ENCODE measurements around the gene OR4E1.

The OR4E1 gene

DNA sequence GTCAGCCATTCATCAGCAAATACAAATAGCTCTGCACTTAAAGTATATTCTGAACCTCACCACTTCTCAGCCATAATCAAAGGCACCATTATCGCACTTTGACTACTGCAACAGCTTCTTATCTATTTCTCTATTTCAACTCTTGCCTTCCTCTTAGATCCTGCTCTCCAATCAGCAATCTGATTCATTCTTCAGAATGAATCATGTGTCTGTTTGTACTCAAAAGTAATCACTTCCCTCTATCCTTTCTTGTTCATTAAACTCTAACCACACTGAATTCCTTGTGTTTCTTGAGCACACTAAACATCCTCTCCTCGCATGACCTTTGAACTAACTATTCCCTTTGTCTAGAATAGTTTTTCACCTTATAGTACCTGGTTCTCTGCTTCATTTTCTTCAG, 12.8 kb upstream of the OR4E1 start:
- CTCF ChIA-PET = interaction anchor here (0.6 to 1.0 kb wide), 3 partner anchors 13 to 527 kb away, joined by 3 read pairs; no protein-coding TSS in a partner anchor
- no peak overlapping the region for H3K27ac ChIP-seq
- POLR2A ChIA-PET (ENCODE audit: low non-redundant PET) = no interaction called here
- TF ChIP-seq, protein P1, sequence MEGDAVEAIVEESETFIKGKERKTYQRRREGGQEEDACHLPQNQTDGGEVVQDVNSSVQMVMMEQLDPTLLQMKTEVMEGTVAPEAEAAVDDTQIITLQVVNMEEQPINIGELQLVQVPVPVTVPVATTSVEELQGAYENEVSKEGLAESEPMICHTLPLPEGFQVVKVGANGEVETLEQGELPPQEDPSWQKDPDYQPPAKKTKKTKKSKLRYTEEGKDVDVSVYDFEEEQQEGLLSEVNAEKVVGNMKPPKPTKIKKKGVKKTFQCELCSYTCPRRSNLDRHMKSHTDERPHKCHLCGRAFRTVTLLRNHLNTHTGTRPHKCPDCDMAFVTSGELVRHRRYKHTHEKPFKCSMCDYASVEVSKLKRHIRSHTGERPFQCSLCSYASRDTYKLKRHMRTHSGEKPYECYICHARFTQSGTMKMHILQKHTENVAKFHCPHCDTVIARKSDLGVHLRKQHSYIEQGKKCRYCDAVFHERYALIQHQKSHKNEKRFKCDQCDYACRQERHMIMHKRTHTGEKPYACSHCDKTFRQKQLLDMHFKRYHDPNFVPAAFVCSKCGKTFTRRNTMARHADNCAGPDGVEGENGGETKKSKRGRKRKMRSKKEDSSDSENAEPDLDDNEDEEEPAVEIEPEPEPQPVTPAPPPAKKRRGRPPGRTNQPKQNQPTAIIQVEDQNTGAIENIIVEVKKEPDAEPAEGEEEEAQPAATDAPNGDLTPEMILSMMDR (conservative IDR thresholded peaks at IDR 0.05; ENCODE audit: low read depth) = no peak
- no peak for DNase-seq (ENCODE audit: low spot score)

DNA sequence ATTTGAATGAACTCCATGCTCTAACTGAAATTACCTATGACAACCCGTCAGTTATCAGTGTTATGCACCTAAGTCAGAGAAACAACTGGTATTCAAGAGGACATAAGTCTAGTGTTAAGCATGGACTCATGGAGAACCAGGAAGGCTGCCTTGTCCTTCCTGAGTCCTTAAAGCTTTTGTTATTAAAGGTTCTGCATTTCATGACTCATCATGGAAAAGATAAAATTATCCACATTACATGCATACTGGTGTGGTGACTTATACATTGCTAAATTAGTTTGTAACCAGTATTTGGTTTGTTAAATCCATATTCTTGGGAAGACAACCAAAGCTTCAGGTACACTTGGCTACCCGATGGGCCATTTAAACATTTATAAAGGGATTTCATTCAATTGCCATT, 6.5 kb upstream of the OR4E1 start:
- no peak for DNase-seq (ENCODE audit: low spot score)
- ChIA-PET CTCF (no interaction called here), POLR2A (ENCODE audit: low non-redundant PET) (no interaction called here)
- H3K27ac ChIP-seq = no peak overlapping the region
- TF ChIP-seq, protein P1 (conservative IDR thresholded peaks at IDR 0.05; ENCODE audit: low read depth) = no peak

DNA sequence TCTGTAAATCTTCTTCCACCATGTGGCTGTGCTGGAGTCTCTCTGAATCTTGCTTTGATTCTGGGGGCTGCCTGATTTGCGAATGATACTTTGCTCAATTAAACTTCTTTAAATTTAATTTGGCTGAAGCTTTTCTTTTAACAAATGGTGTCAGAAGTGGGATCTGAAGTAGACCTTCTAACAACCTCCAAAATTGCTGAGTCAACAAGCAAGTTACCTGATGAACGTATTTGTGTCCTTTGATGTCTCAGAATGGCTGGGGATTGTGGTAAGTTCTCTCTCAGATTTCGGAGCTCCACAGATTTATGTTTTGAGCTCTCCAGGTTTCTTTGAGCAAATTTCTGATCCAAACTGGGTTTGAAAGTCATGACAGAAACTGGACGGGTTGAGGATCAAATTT, 1.9 kb upstream of the OR4E1 start:
- ChIA-PET POLR2A (ENCODE audit: low non-redundant PET) (no interaction called here), CTCF (no interaction called here)
- TF ChIP-seq, protein P1 (conservative IDR thresholded peaks at IDR 0.05; ENCODE audit: low read depth) = no peak
- no peak for DNase-seq (ENCODE audit: low spot score)
- no peak overlapping the region for H3K27ac ChIP-seq

DNA sequence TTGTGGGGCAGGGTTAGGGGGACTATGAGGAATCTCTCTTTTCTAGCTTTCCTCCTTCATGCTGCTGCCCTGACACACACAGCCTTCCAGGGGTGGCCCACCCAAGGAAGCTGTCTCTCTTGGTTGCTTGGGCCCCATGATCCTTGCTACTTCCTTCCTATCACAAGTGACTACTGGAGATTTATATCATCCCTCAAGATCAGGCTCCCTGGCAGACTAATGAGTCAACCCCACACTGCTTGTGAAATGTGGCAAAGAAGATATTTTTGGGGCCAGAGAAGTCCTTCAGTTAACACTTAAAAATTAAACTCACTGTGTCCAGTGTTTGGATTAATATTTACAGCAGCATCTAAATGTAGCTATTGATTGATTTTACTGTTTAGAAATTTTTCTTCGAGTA, 1.5 kb downstream of the OR4E1 start:
- TF ChIP-seq, protein P1 (conservative IDR thresholded peaks at IDR 0.05; ENCODE audit: low read depth) = no peak
- H3K27ac ChIP-seq = no peak overlapping the region
- DNase-seq (ENCODE audit: low spot score) = no peak
- ChIA-PET POLR2A (ENCODE audit: low non-redundant PET) (no interaction called here), CTCF (no interaction called here)

DNA sequence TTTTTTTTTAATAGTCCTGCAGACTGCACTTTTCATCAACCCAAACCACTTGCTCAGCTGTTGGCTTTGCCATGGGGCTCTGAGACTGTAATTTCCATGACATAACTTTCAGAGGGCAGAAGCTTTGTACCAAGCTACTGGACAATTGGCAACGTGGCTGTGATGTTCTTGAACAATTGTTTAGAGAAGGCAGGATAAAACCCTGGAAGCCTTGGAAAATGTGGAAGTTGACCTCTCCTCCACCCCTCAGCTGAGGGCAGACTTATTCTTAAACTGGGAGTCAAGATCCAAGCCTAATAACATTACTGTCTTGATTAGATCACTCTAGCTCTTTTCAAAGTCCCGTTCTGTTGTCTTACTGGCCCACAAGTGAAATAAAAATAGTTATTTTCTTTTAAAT, 2.2 kb downstream of the OR4E1 start:
- no peak for DNase-seq (ENCODE audit: low spot score)
- H3K27ac ChIP-seq = no peak overlapping the region
- TF ChIP-seq, protein P1 (conservative IDR thresholded peaks at IDR 0.05; ENCODE audit: low read depth) = no peak
- ChIA-PET CTCF (no interaction called here), POLR2A (ENCODE audit: low non-redundant PET) (no interaction called here)

DNA sequence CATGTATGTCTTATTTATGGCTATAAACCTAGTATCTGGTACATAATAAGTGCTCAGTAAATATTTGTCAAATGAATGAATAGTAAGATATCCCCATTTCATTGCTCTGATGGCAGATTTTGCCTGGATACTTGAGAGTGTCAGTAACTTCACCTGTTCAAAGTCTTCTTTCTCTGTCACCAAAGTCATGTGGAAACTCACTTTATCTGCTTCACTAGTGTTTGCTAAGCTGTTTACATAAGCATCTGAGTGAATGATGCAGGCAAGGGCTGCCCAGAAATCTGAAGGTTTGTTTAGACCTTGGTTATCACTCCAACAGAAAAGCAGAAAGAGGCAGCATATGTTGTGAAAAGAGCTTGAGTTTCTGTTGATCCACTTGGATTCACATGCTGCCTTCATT, 4.3 kb downstream of the OR4E1 start:
- CTCF ChIA-PET = no interaction called here
- H3K27ac ChIP-seq = no peak overlapping the region
- POLR2A ChIA-PET (ENCODE audit: low non-redundant PET) = no interaction called here
- TF ChIP-seq, protein P1 (conservative IDR thresholded peaks at IDR 0.05; ENCODE audit: low read depth) = no peak
- no peak for DNase-seq (ENCODE audit: low spot score)

DNA sequence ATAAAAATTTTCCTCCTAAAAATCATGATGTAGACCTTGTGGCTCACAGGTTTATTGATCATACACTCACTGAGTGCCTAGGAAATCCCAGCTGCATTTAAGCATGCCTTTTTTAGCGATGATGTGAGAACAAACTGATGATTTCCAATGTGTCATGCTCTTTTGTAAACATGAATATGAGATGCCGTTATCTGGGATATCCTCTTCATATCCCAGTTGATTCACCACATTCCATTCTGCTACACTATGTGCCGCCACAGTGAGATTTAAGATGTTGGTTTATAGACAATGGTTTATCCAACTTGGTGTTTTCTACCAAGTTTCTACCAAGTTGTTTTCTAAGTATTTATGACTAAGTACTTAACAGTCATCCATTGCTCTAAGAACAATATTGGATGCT, 5.2 kb downstream of the OR4E1 start:
- DNase-seq (ENCODE audit: low spot score) = peak; percentile 8
- TF ChIP-seq, protein P1 (conservative IDR thresholded peaks at IDR 0.05; ENCODE audit: low read depth) = no peak
- ChIA-PET POLR2A (ENCODE audit: low non-redundant PET) (no interaction called here), CTCF (no interaction called here)
- H3K27ac ChIP-seq = no peak overlapping the region

Measured in RWPE1 (cell line).